Measurements from ENCODE around the gene GPRC6A.
"Not testable (repeated sequence)": the region's sequence is repeated elsewhere in the genome, so short reads cannot be mapped to it uniquely, and the experiment has no call there.

GPRC6A gene

DNA sequence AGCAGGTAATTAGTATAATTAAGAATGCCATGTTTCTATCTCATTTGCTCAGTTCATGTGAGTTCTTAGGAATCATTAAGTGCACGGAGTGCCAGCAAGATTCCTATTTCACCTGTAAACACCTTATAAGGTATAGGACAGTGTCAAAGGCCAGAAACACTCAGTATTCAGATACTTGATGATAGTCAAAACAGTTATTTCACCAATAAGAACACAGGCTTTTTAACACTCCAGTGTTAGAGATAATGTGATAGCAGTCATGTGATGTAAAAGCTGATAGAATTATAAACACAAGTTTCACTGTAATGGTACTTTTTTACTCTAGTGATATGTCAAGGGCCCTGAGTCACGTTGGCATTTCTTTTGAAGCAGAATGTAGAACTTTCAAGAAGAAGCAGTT is at the start of gene GPRC6A:
TSS of gene GPRC6A (minus strand) at position 101 of the 400 bp plus-strand sequence. CDS start at position 31, 70 bp downstream.
- no peak for DNase-seq

- no peak for DNase-seq
These were observed 48.9 kb upstream of the GPRC6A start for GRCh38 chr6:116877743-116878142.

DNA sequence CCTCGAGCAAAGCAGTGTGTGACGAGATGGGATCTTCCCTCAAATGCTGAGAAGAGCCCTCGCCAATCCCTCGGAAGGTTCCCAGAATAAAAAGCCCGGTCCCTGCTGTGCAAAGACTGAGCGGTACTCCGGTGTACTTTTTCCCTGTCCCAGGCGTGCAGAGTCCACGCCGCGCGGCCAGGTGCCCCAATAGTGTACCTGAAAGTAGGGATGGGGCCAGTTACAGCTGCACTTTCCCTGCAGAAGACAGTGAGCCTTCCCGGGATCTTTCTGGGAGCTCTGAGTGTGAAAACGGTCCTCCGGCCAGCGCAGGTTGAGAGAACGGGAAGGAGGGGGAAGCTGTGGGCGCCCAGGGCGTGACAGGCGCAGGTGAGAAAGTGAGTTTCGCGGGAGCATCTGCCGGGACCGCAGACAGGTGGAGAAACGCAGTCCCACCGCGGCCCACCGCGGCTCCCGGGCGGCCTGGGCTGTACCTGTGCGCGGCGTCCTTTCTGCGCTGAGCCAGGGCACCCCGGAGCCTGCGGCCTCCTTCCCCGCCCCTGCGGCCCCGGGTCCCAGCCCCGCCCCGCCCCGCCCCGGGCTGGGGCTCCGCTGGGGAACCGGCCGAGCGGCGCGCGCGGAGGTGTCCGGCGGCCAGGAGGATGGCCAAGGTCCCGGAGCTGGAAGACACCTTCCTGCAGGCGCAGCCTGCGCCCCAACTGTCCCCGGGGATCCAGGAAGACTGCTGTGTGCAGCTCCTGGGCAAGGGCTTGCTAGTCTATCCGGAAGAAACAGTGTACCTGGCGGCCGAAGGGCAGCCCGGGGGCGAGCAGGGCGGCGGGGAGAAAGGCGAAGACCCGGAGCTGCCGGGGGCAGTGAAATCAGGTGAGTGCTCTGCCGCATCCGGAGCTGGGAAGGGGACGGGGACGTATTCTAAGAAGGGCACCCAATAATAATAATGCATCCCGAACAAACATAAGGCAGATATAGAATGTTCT is 48.0 kb upstream of the GPRC6A start, which contains the start of gene RFX6:
TSS of gene RFX6 (plus strand) at position 608 of the 977 bp plus-strand sequence. CDS start at position 642, 34 bp downstream.
- DNase-seq: no peak

GRCh38 chr6:116876107-116876506 is 47.2 kb upstream of the GPRC6A start:
- no peak for DNase-seq

- no peak for DNase-seq
These were observed 43.9 kb upstream of the GPRC6A start for GRCh38 chr6:116872771-116873170.

DNA sequence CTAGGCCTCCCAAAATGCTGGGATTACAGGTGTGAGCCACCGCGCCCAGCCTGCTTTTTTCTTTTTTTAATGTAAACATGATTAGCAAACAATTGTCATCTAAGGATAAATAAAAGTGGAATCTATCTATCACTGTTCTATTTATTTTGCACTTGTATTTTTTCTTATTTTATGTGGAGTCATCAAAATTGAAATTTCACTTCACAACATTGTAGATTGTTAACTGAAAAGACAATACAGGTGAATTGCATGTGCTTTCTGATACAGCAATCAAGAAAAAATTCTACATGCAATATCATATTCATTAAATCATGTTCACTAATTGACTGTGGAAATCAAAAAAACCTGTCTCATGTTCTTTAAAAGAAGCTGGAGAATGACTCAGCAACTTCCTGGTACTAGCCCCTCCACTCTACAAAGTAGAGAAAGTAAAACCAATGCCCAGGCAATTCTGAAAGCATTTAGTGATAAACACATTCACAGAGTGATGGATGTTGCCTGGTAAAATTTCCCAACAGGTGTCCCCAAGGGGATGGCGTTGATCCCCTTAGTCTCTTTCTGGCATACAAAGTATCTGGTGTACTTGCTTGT is 37.5 kb upstream of the GPRC6A start:
- no peak for DNase-seq

DNA sequence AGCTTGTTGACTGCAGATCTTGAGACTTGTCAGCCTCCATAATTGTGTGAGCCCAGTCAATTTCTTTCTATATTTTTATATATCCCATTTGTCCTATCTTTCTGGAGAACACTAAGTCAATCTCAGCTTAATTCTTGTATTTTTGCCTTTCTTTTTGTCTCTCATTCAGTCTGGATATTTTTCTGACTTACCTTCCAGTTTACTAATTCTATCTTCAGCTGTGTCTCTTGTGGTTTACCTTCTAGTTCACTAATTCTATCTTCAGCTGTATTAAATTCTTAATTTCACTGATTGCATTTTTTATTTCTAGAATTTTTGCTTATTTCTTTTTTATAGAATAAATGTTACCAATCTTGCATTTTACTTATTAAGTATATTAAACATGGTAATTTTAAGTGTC is 30.4 kb upstream of the GPRC6A start:
- peak in 1 of 2 experiments; percentile 10 for DNase-seq

DNA sequence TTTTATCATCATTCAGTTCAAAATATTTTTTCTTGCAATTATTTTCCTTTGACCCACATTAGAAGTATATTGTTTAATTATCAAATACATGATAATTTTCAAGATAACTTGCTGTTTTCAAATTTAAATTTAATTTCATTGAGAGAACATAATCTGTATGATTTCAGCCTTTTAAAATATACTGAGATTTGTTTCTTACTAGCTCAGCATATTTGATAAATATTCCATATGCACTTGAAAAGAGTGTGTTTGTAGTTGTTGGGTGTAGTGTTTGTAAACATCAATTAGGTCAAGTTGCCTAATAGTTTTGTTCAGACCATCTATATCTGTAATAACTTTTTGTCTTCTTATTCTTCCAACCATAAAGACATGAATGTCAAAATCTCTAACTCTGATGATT is 29.2 kb upstream of the GPRC6A start:
- no peak for DNase-seq

GRCh38 chr6:116847227-116847626 is 18.3 kb upstream of the GPRC6A start:
- peak; percentile 66 to 89 for DNase-seq

DNA sequence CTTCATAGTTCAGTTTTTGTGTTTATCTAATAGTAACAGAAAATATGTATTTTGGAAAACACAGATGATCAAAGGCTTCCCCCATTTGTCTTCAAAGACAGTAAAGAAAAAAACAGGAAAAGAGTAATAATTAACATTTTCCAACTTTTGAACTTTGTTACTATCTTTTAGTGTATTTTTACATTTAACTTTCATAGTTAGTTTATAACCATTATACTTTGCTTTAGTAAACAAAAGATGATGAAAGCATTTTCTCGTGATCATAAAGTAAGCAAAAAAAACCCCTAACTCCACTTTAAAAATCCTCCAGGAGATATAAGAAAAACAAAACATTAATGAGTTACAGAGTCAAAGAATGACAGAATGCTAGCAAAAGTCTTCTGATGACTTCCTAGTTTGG is 13.6 kb upstream of the GPRC6A start:
- DNase-seq: no peak

GRCh38 chr6:116840091-116840490 is 11.2 kb upstream of the GPRC6A start:
- DNase-seq: peak in 1 of 2 experiments; percentile 15

DNA sequence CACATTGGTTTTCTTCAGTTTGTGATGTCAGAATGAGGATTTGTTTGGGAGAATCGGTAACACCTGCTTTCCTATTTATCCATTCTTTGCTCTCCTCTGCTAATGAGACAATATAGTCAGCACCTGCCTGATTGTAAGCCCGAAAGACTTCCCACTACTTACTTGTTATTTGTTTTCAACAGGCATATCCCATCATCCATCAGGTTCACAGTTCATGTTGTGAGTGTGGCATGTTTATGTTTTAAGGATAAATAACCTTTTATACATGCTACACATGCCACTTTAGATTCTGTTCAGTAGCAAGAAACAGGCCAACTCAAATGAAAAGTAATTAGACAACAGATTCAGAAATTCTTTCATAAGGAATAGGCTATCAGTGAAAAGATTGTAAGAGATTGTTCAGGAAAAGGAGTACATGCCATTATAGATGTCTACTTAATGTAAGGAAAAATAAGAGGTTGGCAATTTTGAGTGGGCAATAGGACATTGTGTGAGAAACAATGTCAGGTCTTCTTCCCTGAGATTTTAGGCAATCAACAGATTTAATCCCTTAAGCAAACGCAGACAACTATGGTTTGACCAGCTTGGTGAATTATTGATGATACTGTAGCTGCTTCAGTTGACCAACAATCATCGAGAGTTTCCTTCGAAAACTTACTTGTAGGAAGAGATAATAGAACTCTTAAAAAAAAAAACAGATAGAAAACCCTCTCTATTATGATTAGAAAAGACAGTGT is 7.9 kb upstream of the GPRC6A start:
- DNase-seq: no peak

- not testable (repeated sequence) for DNase-seq
These were observed 5.6 kb upstream of the GPRC6A start for GRCh38 chr6:116834526-116834925.

DNA sequence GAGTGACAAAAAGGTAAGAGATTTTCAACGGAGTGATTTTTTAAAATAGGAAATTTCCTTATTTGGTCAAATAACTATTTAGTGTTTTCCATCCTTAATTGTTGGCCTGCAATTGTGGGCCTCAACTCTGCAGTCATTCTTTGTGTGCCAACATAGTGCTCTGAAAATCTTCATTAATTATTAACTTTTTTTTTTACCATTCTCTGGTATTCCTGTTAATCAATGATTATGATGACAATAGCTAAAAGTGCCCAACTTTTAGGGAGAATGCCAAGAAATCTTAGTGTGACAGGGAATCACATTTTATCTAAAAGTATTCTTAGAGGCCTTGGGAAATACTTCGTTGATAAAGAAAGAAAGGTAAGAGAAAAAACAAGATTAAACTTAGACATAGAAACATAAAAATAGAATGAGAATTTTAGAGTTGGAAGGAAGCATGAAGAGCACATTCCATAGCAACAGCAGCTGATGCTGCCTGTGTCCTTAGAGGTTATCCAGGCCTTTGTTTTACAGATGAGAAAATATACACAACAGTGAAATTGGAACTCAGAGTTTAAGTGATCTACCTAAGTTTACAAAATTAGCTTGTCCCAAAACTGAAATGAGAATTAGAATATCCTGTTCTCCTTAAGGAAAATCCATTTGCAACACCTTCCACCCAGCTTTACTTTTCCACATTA is 1.2 kb downstream of the GPRC6A start:
- no peak for DNase-seq

DNA sequence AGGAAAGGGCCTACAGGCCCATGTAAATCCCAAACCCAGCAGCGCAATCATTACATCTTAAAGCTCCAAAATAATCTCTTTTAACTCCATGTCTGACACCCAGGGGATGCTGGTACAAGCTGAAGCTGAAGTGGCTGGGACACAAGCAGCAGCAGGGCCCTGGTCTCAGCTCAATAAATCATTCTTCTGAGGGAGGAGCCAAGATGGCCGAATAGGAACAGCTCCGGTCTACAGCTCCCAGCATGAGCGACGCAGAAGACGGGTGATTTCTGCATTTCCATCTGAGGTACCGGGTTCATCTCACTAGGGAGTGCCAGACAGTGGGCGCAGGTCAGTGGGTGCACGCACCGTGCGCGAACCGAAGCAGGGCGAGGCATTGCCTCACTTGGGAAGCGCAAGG is 12.5 kb downstream of the GPRC6A start:
- not testable (repeated sequence) for DNase-seq

- no peak for DNase-seq
These were observed 16.7 kb downstream of the GPRC6A start for GRCh38 chr6:116812051-116812650.

DNA sequence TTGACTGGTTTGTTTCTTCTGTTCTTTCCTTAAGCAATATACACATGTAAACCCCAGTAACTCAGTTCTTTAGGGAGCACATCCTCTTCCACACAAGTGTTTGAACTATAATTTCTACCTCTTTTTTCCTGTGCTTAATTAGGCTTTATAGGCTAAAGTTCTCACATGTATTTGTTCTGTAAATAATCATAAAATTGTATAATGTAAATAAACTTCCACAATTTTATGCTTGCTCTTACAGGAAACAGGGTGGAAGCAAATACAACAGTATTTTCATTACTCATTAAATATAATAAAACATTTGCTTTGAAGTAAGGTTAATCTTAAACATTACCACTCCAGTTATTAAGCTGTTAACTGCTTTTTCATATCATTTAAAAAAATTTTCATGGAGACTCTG is 26.9 kb downstream of the GPRC6A start:
- no peak for DNase-seq

- DNase-seq: no peak
These were observed 28.9 kb downstream of the GPRC6A start for GRCh38 chr6:116799945-116800344.

GRCh38 chr6:116797585-116797984 is 31.3 kb downstream of the GPRC6A start:
- DNase-seq: no peak

GRCh38 chr6:116793224-116793623 is 35.7 kb downstream of the GPRC6A start:
- DNase-seq: no peak

DNA sequence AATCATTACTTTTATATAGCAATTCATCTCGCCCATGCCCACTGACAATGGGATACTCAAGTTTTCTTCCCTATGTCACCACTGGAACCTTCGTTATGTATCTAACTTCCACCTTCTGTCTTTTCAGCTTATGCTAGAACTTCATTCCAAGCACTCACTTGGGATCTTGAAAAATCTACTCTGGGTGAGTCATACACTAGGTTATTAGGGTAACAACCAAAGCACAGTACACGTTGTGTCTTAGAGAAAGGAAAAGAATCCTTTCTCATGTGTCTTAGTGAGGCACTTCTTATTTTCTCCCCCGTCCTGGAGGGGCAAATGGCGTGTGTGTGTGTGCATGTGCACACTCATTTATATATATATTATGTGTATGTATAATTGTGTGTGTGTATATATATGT is 45.0 kb downstream of the GPRC6A start:
- DNase-seq: no peak

- DNase-seq: peak; percentile 65 to 72
These were observed 49.2 kb downstream of the GPRC6A start for GRCh38 chr6:116779573-116780164.

All from Kasumi-1 (cell line).